WTC11 (cell line): ENCODE results near the gene TRIM17. TPM values are rescaled to one million over a fixed set of nuclear protein-coding genes. Genes with fewer than 3 reads are reported as not detected.

ENCODE experiments used
- ATAC-seq: fragments of 200-7000 bp; cut with Tn5 transposase; 2 replicates; pipeline ENCODE4 v1.10.0; 2021; ENCODE audit warnings: mild to moderate bottlenecking, moderate library complexity
- CTCF ChIA-PET: fragments of 300-600 bp; sonication (Branson Sonifier 250); formaldehyde crosslinking; loops from one replicate; lab custom pipeline; 2021; ENCODE audit warnings: antibody characterized with exemption; lab: Charles Lee
- POLR2A ChIA-PET: fragments of 350-600 bp; sonication (Branson Sonifier 250); formaldehyde crosslinking; loops from one replicate; lab custom pipeline; 2021; ENCODE audit warnings: antibody characterized with exemption; lab: Charles Lee
- DNase-seq: peaks from one replicate; pipeline ENCODE4 v3.0.0; 2021; ENCODE audit warnings: low spot score
- H3K27ac Mint-ChIP-seq: 2 replicates; pipeline ENCODE4 v1.8.0; 2021; ENCODE audit warnings: mixed read lengths
- H3K27me3 Mint-ChIP-seq: 2 replicates; pipeline ENCODE4 v1.8.0; 2021; ENCODE audit warnings: low read depth, mild to moderate bottlenecking, moderate library complexity, mixed read lengths
- H3K36me3 Mint-ChIP-seq: 2 replicates; pipeline ENCODE4 v1.8.0; 2021; ENCODE audit warnings: mixed read lengths
- H3K4me1 Mint-ChIP-seq: 2 replicates; pipeline ENCODE4 v1.8.0; 2022; ENCODE audit warnings: mixed read lengths
- H3K4me3 Mint-ChIP-seq: 2 replicates; pipeline ENCODE4 v1.8.0; 2021; ENCODE audit warnings: mild to moderate bottlenecking, moderate library complexity, mixed read lengths
- H3K9me3 Mint-ChIP-seq: 2 replicates; pipeline ENCODE4 v1.8.0; 2021; ENCODE audit warnings: mixed read lengths
- ATF1 ChIP-seq: sonication (generic); formaldehyde crosslinking; IDR thresholded peaks from 2 replicates; pipeline ENCODE4 v1.8.1; 2023; ENCODE audit warnings: mild to moderate bottlenecking, moderate library complexity, missing genetic modification reagents
- CREB1 ChIP-seq: sonication (generic); formaldehyde crosslinking; IDR thresholded peaks from 2 replicates; pipeline ENCODE4 v1.8.0; 2023; ENCODE audit warnings: mild to moderate bottlenecking, missing genetic modification reagents
- CTCF ChIP-seq: fragments of 200-600 bp; IDR thresholded peaks from 2 replicates; pipeline ENCODE4 v1.8.0; 2022; ENCODE audit warnings: antibody characterized with exemption
- E2F1 ChIP-seq: sonication (generic); formaldehyde crosslinking; IDR thresholded peaks from 2 replicates; pipeline ENCODE4 v1.8.0; 2022; ENCODE audit warnings: mild to moderate bottlenecking, missing genetic modification reagents
- E2F5 ChIP-seq: sonication (generic); formaldehyde crosslinking; IDR thresholded peaks from 2 replicates; pipeline ENCODE4 v1.8.1; 2022; ENCODE audit warnings: mild to moderate bottlenecking, moderate library complexity, missing genetic modification reagents
- ERG ChIP-seq: fragments of 250-450 bp; sonication (Bioruptor Pico); IDR thresholded peaks from 2 replicates; pipeline ENCODE4 v1.8.0; 2021; ENCODE audit warnings: mild to moderate bottlenecking
- FOXP4 ChIP-seq: sonication (generic); formaldehyde crosslinking; IDR thresholded peaks from 2 replicates; pipeline ENCODE4 v1.8.0; 2022; ENCODE audit warnings: mild to moderate bottlenecking, missing genetic modification reagents
- GRHL2 ChIP-seq: fragments of 250-450 bp; sonication (Bioruptor Pico); IDR thresholded peaks from 2 replicates; pipeline ENCODE4 v1.8.0; 2022; ENCODE audit warnings: mild to moderate bottlenecking, moderate library complexity; ENCODE audit not compliant: insufficient replicate concordance, severe bottlenecking
- IRF2 ChIP-seq: sonication (generic); formaldehyde crosslinking; IDR thresholded peaks from 2 replicates; pipeline ENCODE4 v1.8.0; 2022; ENCODE audit warnings: low read depth, missing genetic modification reagents, borderline replicate concordance
- MYBL2 ChIP-seq: sonication (generic); formaldehyde crosslinking; IDR thresholded peaks from 2 replicates; pipeline ENCODE4 v1.8.1; 2023; ENCODE audit warnings: mild to moderate bottlenecking, moderate library complexity, missing genetic modification reagents
- NFATC4 ChIP-seq: fragments of 250-450 bp; sonication (Bioruptor Pico); IDR thresholded peaks from 2 replicates; pipeline ENCODE4 v1.9.0; 2021; ENCODE audit warnings: mild to moderate bottlenecking
- PRDM15 ChIP-seq: sonication (generic); formaldehyde crosslinking; IDR thresholded peaks from 2 replicates; pipeline ENCODE4 v1.8.0; 2022; ENCODE audit warnings: missing genetic modification reagents
- PRRX2 ChIP-seq: fragments of 250-450 bp; sonication (Bioruptor Pico); IDR thresholded peaks from 2 replicates; pipeline ENCODE4 v1.8.0; 2021; ENCODE audit warnings: mild to moderate bottlenecking
- RELA ChIP-seq: sonication (generic); formaldehyde crosslinking; IDR thresholded peaks from 2 replicates; pipeline ENCODE4 v1.8.1; 2022; ENCODE audit warnings: missing genetic modification reagents, mild to moderate bottlenecking, borderline replicate concordance
- RORB ChIP-seq: fragments of 250-450 bp; sonication (Bioruptor Pico); IDR thresholded peaks from 2 replicates; pipeline ENCODE4 v1.9.0; 2021; ENCODE audit warnings: mild to moderate bottlenecking
- SOX15 ChIP-seq: fragments of 250-450 bp; sonication (Bioruptor Pico); IDR thresholded peaks from 2 replicates; pipeline ENCODE4 v1.9.0; 2021; ENCODE audit warnings: mild to moderate bottlenecking
- ZNF232 ChIP-seq: sonication (generic); formaldehyde crosslinking; IDR thresholded peaks from 2 replicates; pipeline ENCODE4 v1.8.0; 2022; ENCODE audit warnings: mild to moderate bottlenecking, missing genetic modification reagents
- ZNF671 ChIP-seq: fragments of 250-450 bp; sonication (Bioruptor Pico); IDR thresholded peaks from 2 replicates; pipeline ENCODE4 v1.8.0; 2021; ENCODE audit warnings: mild to moderate bottlenecking
- total RNA-seq: library from RNA; stranded (reverse); gene quantifications from 3 replicates; pipeline ENCODE4 v1.2.3, GENCODE V29; 2021

TRIM17 gene
- total RNA-seq, 1 experiment from 2014 or later: 2.6 TPM

- ChIA-PET POLR2A (no interaction called here), CTCF (interaction anchor here (0.6 kb wide), 1 partner anchor 1734 kb away, joined by 3 read pairs; no protein-coding TSS in a partner anchor)
- Mint-ChIP-seq H3K4me3 (no peak overlapping the region), H3K27ac (no peak overlapping the region), H3K9me3 (no peaks in the 10 kb centered on the region), H3K4me1 (peaks cover 17% of the 10 kb centered on the region), H3K27me3 (no peaks in the 10 kb centered on the region), H3K36me3 (peaks cover 46% of the 10 kb centered on the region)
- DNase-seq (no peak), ATAC-seq (no peak)
- TF ChIP-seq FOXP4 (no peak), NFATC4 (CRISPR knock-in tag) (no peak), PRRX2 (no peak), E2F1 (CRISPR knock-in tag) (no peak), PRDM15 (CRISPR knock-in tag) (no peak), ZNF671 (CRISPR knock-in tag) (no peak), ATF1 (CRISPR knock-in tag) (no peak), ERG (CRISPR knock-in tag) (no peak), CREB1 (CRISPR knock-in tag) (no peak), GRHL2 (CRISPR knock-in tag) (no peak), MYBL2 (no peak), CTCF (no peak), IRF2 (CRISPR knock-in tag) (no peak), ZNF232 (CRISPR knock-in tag) (no peak), SOX15 (CRISPR knock-in tag) (no peak), RORB (no peak), RELA (CRISPR knock-in tag) (no peak), E2F5 (no peak)
These were observed 16.4 kb downstream of the TRIM17 start for GRCh38 chr1:228400237-228400651.
